ENCODE results near the gene ABTB1.
"Not testable (repeated sequence)": the region's sequence is repeated elsewhere in the genome, so short reads cannot be mapped to it uniquely, and the experiment has no call there.

ABTB1 gene

GRCh38 chr3:127702151-127702578, 29.4 kb downstream of the ABTB1 start:
- no peak for DNase-seq (ENCODE audit: low read depth in 2 of 2)

- DNase-seq (ENCODE audit: low read depth in 2 of 2) = not testable (repeated sequence)
Measured at GRCh38 chr3:127704840-127705239, 32.1 kb downstream of the ABTB1 start.

- no peak for DNase-seq (ENCODE audit: low read depth in 2 of 2)
Measured at GRCh38 chr3:127706312-127706711, 33.6 kb downstream of the ABTB1 start.

- DNase-seq (ENCODE audit: low read depth in 2 of 2) = no peak
Measured at GRCh38 chr3:127706785-127707351, 34.1 kb downstream of the ABTB1 start.

- DNase-seq (ENCODE audit: low read depth in 2 of 2) = no peak
Measured at GRCh38 chr3:127707851-127708411, 35.2 kb downstream of the ABTB1 start.

GRCh38 chr3:127708837-127709236, 36.1 kb downstream of the ABTB1 start:
- DNase-seq (ENCODE audit: low read depth in 2 of 2) = no peak

- no peak for DNase-seq (ENCODE audit: low read depth in 2 of 2)
Measured at GRCh38 chr3:127709320-127710060, 36.7 kb downstream of the ABTB1 start.

GRCh38 chr3:127710155-127710941, 37.6 kb downstream of the ABTB1 start:
- DNase-seq (ENCODE audit: low read depth in 2 of 2) = no peak

GRCh38 chr3:127711021-127711695, 38.4 kb downstream of the ABTB1 start:
- no peak for DNase-seq (ENCODE audit: low read depth in 2 of 2)

- DNase-seq (ENCODE audit: low read depth in 2 of 2) = no peak
Measured at GRCh38 chr3:127711896-127712295, 39.1 kb downstream of the ABTB1 start.

GRCh38 chr3:127712461-127712860, 39.7 kb downstream of the ABTB1 start:
- DNase-seq (ENCODE audit: low read depth in 2 of 2) = no peak

- DNase-seq (ENCODE audit: low read depth in 2 of 2) = no peak
Measured at GRCh38 chr3:127712881-127713771, 40.4 kb downstream of the ABTB1 start.

GRCh38 chr3:127714125-127714571, 41.4 kb downstream of the ABTB1 start:
- DNase-seq (ENCODE audit: low read depth in 2 of 2) = no peak

- DNase-seq (ENCODE audit: low read depth in 2 of 2) = no peak
Measured at GRCh38 chr3:127714866-127715265, 42.1 kb downstream of the ABTB1 start.

GRCh38 chr3:127715532-127715931, 42.8 kb downstream of the ABTB1 start:
- no peak for DNase-seq (ENCODE audit: low read depth in 2 of 2)

GRCh38 chr3:127716384-127716783, 43.6 kb downstream of the ABTB1 start:
- no peak for DNase-seq (ENCODE audit: low read depth in 2 of 2)

GRCh38 chr3:127717357-127718244, 44.8 kb downstream of the ABTB1 start:
- DNase-seq (ENCODE audit: low read depth in 2 of 2) = no peak

GRCh38 chr3:127718245-127718915, 45.6 kb downstream of the ABTB1 start:
- DNase-seq (ENCODE audit: low read depth in 2 of 2) = no peak

GRCh38 chr3:127718916-127719290, 46.2 kb downstream of the ABTB1 start:
- no peak for DNase-seq (ENCODE audit: low read depth in 2 of 2)

Measured in stimulated activated CD4-positive, alpha-beta T cell treated with anti-CD3 and anti-CD28 coated beads, Interleukin-1b, Interleukin-23, amount 100 ng/mL, for 4 hours (primary cell).